CD4-positive, alpha-beta T cell treated with Interleukin-17A for 1 hour (primary cell): Measurements from ENCODE around the gene TM6SF1.
"Not testable (repeated sequence)": the region's sequence is repeated elsewhere in the genome, so short reads cannot be mapped to it uniquely, and the experiment has no call there.

Experiments
- DNase-seq: peaks from one replicate; pipeline ENCODE4 v3.0.0-alpha.2; 2020

Gene TM6SF1

GRCh38 chr15:83106994-83107840, at the start of gene TM6SF1:
TSS of gene TM6SF1 (plus strand) at chr15:83107645. CDS start at chr15:83107681, 36 bp downstream.
- no peak for DNase-seq

GRCh38 chr15:83057696-83058376, 49.6 kb upstream of the TM6SF1 start:
- no peak for DNase-seq

GRCh38 chr15:83061680-83062079, 45.8 kb upstream of the TM6SF1 start:
- DNase-seq, result no peak

GRCh38 chr15:83062768-83063180, 44.7 kb upstream of the TM6SF1 start:
- DNase-seq, result no peak

GRCh38 chr15:83063551-83063950, 43.9 kb upstream of the TM6SF1 start:
- DNase-seq, result peak; percentile 9

- DNase-seq, result peak; percentile 10
Observed at GRCh38 chr15:83064859-83065258, 42.6 kb upstream of the TM6SF1 start.

GRCh38 chr15:83065431-83065830, 42.0 kb upstream of the TM6SF1 start:
- no peak for DNase-seq

GRCh38 chr15:83066034-83066733, 41.3 kb upstream of the TM6SF1 start:
- DNase-seq, result peak; percentile 7

GRCh38 chr15:83066734-83067637, 40.5 kb upstream of the TM6SF1 start, which contains the start of gene BTBD1:
TSS of gene BTBD1 (minus strand) at chr15:83067252. CDS start at chr15:83067151, 101 bp downstream.
- peak; percentile 77 for DNase-seq

- no peak for DNase-seq
Observed at GRCh38 chr15:83067638-83067962, 39.8 kb upstream of the TM6SF1 start.

- no peak for DNase-seq
Observed at GRCh38 chr15:83068054-83068453, 39.4 kb upstream of the TM6SF1 start.

GRCh38 chr15:83069211-83069642, 38.2 kb upstream of the TM6SF1 start:
- DNase-seq, result peak; percentile 82

- DNase-seq, result no peak
Observed at GRCh38 chr15:83077491-83078230, 29.8 kb upstream of the TM6SF1 start.

GRCh38 chr15:83078712-83079111, 28.7 kb upstream of the TM6SF1 start:
- no peak for DNase-seq

- DNase-seq, result no peak
Observed at GRCh38 chr15:83081256-83082014, 26.0 kb upstream of the TM6SF1 start.

- no peak for DNase-seq
Observed at GRCh38 chr15:83082730-83083386, 24.6 kb upstream of the TM6SF1 start.

GRCh38 chr15:83085461-83085860, 22.0 kb upstream of the TM6SF1 start:
- DNase-seq, result not testable (repeated sequence)

- DNase-seq, result not testable (repeated sequence)
Observed at GRCh38 chr15:83085864-83086552, 21.4 kb upstream of the TM6SF1 start.

- no peak for DNase-seq
Observed at GRCh38 chr15:83087576-83087975, 19.9 kb upstream of the TM6SF1 start.

- no peak for DNase-seq
Observed at GRCh38 chr15:83088876-83089275, 18.6 kb upstream of the TM6SF1 start.
